C4-2B (cell line): Measurements from ENCODE around the gene PHOSPHO2.

Source experiments
- ZFX ChIP-seq: fragments of 450-650 bp; IDR thresholded peaks from 2 replicates; pipeline ENCODE4 v1.6.1; 2017
- TF ChIP-seq, protein P1 (sequence below): fragments of 450-650 bp; conservative IDR thresholded peaks from 2 replicates; pipeline ENCODE4 v1.5.1; 2017; ENCODE audit warnings: mild to moderate bottlenecking

DNA sequence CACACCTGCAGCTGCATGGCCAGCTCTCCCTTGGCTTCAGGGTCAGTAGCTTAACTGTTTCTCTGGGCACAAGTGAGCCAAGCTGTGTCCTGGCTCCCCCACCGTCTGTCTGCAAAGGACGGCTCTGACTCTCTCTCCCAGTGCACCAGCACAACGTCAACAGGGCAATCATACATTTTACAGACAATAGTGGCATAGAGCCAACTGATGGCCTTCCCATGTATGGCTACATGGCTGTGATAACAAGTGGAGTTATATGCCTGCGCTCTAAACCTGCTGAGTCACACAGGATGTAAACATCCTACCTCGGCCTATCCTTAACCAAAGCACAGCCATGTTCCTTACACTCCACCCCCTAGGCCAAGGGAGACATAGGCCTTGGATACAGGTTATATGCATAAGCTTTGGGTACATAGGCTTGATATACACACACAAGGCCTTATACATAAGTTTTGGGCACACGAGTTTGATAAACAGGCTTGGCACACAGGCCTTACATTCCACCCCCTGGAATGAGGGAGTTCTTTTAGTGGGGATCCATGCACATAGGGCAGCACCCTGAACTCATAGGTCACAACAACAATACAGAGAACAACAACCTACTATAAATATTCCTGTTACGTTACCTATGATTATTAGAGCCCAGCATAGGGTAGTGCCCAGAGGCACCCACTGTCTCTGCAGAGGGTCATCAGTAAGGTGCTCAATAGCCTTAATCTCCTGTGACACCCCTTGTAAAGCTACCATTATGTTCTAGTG, 17.7 kb downstream of the PHOSPHO2 start:
- TF ChIP-seq, protein P1, sequence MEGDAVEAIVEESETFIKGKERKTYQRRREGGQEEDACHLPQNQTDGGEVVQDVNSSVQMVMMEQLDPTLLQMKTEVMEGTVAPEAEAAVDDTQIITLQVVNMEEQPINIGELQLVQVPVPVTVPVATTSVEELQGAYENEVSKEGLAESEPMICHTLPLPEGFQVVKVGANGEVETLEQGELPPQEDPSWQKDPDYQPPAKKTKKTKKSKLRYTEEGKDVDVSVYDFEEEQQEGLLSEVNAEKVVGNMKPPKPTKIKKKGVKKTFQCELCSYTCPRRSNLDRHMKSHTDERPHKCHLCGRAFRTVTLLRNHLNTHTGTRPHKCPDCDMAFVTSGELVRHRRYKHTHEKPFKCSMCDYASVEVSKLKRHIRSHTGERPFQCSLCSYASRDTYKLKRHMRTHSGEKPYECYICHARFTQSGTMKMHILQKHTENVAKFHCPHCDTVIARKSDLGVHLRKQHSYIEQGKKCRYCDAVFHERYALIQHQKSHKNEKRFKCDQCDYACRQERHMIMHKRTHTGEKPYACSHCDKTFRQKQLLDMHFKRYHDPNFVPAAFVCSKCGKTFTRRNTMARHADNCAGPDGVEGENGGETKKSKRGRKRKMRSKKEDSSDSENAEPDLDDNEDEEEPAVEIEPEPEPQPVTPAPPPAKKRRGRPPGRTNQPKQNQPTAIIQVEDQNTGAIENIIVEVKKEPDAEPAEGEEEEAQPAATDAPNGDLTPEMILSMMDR: no peak
- TF ChIP-seq ZFX: no peak
